NCI-H460 (cell line): Measurements from ENCODE around the gene LY6G6F. TPM values are rescaled to one million over a fixed set of nuclear protein-coding genes. Genes with fewer than 3 reads are reported as not detected.
A peak's percentile ranks its signal among the peaks of the same experiment; 100 is the strongest.

Experiments
- DNase-seq: peaks from one replicate; pipeline ENCODE4 v3.0.0-alpha.2; 2016; ENCODE audit warnings: low read depth; ENCODE audit errors: extremely low read depth
- total RNA-seq: library from RNA; depleted of rRNA; stranded (reverse); fragments of >200 nt; shearing (Covaris generic); gene quantifications from 2 replicates; pipeline ENCODE4 v1.2.3, GENCODE V29; 2014

LY6G6F gene
- total RNA-seq, 1 experiment from 2014 or later, result not detected

DNA sequence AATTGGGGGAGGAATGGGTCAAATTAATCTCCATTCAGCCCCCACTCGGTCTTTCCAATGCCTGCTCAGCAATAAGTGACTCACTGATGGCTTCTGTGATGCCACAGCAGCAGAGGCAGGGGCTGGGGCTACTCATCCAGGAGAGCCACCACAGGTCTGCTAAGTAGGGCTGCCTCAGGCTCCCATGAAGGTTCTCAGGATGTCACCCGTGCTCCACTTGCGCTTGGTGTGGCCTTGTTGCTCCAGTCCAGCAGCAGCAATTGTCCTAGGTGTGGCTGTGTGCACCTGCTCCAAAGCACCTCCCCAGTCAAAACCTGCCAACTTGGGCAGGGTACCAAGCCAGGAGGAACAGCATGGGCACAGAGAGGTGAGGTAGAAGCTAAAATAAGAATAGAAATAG, 15.5 kb downstream of the LY6G6F start:
- DNase-seq, result no peak

DNA sequence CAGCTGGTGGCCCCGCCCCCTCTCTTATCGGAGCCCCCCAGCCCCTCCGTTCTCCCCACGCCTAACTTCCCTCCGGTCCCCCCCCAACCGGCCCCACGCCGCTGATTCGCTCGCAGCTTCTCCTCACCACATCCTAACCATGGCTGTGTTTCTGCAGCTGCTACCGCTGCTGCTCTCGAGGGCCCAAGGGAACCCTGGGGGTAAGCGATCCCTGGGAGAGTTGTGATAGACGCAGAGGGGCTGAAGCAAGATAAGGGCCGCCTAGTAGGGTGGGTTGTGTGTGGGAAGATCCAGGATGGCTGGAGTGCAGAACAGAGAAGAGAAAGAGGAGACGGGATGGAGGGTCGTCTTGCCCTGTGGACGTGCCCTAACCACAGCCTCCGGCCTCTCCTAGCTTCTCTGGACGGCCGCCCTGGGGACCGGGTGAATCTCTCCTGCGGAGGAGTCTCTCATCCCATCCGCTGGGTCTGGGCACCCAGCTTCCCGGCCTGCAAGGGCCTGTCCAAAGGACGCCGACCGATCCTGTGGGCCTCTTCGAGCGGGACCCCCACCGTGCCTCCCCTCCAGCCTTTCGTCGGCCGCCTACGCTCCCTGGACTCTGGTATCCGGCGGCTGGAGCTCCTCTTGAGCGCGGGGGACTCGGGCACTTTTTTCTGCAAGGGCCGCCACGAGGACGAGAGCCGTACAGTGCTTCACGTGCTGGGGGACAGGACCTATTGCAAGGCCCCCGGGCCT, 16.7 kb downstream of the LY6G6F start, which contains the start of gene MPIG6B:
Gene MPIG6B, plus strand, starts transcription at position 129 of the 735 bp plus-strand sequence. Its CDS starts 11 bp downstream, at position 140.
- no peak for DNase-seq

DNA sequence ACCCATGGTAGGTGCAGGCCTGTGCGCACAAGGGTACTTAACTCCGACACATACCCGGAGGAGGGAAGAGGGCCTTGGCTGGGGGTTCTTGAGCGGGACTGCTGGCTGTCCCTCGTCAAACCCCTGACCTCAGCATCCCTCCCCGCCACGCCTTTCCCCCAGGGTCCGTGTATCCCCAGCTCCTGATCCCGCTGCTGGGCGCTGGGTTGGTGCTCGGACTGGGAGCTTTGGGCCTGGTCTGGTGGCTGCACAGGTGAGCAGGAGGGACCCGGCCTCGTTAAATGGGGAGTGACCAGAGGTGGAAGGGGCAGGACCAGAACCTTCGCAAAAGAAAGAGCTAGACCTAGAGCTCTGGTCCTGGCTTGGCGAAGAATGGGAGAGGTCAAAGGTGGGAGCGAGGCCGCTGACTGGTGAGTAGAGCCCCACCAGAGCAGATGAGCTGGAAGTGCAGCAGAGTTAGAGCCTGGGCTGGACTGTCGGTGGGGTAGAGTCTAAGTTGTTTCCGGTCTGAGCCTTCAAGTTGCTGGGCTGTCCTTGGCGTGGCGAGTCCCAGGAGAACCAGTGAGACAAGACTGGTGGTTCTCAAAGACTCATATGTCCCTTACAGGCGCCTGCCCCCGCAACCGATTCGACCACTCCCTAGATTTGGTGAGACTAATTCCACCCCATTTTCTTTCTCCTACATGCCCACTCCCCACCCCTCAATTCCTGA, 17.5 kb downstream of the LY6G6F start:
- no peak for DNase-seq

DNA sequence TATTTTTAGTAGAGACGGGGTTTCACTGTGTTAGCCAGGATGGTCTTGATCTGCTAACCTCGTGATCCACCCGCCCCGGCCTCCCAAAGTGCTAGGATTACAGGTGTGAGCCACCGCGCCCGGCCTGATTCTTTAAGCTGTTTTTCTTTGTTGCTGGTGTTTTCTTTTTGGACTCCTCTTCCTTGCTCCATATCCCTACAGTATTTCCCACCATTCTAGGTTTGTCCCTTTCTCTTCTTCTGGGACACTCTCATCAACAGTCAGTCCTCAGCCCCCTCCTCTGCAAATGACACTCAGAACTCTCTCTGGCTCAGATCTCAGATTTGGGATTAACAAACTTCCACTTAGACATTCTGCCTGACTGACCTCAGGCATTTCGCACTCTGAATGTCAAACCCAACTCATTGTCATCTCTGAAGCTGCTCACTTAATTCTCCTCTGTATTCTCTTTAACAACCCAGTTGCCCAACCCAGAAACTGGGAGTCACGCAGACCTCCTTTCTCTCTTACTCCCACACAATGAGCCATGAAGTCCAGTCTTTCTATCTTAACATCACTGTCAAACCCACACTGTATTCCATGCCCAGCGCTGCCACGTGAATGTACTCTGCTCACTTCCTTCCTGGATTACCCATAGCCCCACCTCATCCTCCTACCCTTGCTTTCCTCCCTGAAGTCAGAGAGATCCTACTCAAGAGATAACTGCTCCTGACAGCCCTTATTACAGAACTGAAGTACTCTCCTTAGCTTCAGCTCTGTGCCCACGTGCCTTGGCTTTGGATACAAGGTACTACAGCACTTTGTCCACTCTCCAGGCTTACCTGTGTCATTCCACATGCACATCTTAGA, 19.1 kb downstream of the LY6G6F start:
- no peak for DNase-seq

DNA sequence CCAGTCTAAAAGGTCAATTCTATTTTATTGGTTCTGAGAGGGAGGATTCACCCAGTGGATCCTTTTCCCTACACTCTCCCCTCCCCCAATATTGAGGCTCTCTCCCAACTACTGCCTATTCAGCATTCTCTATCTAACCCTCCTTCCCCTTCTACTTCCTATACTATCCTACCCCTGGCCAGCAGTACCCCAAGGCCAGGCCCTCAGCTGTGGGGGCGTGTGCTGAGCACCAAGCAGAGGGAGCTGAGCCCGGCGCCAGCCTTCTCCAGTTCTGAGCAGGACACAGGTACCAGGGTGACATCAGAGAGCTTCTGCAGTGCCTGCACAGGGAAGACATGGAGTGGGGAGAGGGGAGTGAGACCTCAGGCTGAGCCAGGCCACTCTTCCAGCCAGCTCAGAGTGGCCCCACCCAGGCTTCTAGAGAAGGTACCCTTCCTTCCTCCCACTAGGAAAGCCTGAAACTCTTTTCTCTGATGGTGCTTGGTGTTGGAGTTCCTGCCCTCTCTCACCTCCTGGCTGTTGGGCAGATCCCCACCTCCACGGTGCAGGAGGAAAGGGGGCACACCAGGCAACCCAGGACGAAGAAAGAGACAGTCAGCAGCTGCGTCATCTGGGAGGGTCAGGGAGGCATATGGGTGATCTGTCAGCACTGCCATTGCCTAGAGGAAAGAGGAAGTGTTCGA, 20.5 kb downstream of the LY6G6F start:
- DNase-seq, result no peak

DNA sequence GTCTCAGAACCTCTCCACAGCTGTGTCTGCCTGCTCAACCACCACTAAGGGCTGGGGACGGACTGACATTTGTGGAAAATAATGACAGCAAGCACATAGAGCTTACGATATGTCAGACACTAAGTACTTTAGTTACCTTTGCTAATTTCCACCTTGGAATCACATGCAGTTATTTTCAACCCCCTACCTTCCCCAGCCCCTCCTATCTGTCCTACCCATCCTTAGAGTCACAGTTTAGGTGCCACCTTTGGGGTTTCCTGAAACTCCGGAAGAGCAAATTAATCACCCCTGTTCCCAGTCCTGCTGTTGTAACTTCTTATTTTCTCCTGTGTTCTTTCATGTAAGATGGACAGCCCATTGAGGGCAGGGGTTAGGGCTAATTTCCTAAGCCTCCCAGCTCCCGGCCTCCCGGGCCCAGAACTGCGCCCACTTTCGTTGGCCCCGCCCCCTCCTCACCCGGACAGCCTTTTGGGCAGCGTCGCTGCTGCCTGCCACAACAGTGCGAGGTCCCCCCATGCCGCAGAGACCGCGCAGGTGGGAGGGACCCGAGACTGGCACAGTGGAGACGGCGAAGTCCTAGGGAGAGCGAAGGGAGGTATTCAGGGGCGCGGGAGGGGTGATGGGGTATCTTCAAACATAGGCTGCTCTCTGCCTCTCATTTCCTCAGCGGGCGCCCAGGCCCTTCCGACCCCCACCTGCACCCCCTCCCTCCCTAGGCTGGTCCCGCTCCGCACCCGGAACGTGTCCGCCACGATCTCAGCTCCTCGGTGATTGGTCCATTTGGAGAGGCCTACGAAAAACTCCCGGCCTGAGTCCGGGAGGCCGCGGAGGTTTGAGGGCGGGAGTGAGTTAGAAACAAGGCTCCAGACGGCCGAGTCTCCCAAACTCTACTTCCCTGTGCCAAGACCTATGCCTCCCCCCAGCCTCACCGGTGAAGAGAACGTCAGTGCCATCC, 21.3 kb downstream of the LY6G6F start:
- DNase-seq, result no peak

DNA sequence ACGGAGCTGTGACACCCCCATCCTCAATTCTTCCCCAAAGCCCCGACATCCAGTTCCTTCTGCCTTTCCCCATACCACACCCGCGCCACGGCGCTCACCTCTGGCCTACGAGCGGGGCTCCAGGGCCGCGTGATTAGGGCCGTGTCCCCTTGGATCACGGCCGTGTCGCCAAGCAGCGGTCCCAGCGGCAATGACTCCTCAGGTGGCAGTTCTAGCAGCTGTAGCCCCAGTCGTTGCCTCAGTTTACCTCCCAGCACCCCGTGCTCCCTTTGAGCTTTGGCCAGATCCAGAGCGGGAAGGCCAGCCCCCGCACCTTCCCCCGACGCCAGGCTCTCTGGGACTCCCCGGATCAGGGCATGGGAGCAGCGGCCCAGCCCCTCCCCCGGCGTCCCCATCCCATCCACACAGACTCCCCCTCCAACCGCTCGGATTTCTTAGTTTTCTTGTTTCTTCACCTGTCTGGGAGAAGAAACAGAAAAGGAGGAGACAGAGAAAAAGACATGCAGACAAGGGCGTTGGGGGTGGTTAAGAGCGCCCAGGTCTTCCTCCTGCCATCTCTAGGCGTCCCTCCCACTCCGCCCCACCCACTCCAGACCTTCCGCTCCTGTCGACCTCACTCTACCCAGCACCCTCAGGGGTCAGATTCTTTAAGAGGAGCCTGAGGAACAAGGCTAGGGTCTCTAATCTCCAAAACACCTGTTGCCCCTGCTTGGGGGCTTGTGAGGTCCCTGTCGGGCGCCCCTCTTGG, 22.3 kb downstream of the LY6G6F start, which contains the start of gene DDAH2:
Gene DDAH2, minus strand, starts transcription at position 533 of the 748 bp plus-strand sequence. Its CDS starts 138 bp downstream, at position 395.
- no peak for DNase-seq

DNA sequence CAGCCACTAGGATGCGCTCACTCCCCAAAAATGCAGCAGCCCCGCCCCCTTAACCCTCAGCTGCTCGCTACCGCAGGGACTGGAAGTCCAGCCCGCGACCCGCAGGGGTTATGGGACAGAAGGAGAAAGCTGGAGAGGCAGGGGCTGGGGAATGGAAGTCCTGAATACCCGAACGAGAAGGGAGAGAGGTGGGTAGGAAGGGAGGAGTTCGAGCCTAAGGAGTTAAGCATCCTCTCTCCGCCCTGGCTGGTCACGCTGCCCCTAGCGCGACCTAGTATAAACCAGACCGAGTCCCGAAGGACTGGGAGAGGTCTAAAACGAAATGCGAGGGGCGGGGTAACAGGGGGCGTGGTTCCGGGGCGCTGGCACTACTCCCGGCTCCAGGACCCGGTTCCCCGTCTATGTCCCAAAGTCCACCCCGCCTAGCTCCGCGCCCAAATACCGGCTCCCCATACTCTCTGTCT, 22.9 kb downstream of the LY6G6F start:
- peak; percentile 76 for DNase-seq

DNA sequence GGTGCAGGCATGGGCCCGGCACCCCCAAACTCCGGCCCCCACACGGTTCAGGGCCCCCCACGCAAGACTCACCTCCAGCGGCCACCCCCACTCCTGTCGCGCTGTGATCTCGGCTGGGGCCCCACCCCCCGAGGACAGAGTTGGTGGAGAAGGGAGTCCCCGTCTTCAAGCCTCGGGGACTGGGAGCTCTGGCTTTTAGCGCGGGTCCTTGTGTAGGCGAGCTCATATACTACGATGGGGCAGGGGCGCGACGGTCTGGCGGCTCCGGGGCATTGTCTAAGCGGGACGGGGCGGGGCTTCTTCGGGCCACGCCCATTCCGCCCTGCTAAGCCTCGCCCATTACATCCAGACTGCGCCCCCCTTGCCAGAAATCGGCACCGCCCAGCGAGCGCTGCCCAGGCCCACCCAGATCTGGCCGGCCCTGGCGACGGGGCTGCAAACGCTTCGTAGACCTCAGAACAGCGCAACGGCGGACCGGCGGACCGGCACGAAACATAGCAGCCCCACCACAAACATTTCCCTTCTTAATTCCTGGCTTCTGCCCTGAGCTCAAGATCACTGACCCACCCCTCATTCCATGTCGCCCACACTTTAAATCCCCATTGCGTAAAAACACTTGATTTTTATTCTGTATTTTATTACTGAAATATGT, 23.4 kb downstream of the LY6G6F start:
- DNase-seq, result no peak

DNA sequence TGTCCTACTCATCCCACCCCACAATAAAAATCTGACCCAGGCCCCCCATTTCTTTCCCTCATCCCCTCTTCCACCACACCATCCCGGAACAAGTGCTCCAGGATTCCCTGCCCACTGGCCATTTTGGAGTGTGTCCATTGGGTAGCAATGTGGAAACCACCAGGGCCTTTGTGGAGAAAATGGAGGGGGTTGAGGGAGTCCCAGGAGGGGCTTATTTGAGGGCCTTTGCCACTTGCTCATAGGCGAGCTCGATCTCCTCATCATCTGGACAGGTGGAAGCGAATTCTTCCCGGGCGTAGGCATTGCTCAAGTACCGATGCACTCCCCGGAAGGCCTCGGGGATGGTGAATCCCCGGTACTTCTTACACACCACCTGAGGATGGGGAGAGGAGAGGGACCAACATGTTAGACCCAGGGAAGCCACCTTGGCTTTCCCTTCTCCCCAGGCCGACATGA, 24.0 kb downstream of the LY6G6F start:
- DNase-seq, result no peak

DNA sequence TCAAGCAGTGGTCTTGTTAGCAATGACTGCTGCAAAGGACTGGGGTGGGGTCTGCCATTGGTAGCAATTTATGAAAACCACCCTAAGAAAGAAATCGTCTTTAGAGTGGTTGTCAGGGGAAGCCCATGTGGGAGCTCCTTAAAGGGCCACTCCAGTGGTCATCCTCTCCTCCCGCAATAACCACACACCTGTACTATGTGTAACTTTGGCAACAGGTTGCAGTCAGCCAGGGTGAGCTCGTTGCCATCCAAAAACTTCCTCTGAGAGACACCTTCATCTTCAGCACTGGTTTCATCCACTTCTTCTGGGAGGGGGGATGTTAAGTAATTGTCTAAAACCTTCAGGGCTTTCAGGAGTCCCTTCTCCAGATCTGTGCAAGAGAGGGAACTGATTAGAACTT, 25.4 kb downstream of the LY6G6F start:
- DNase-seq, result no peak

DNA sequence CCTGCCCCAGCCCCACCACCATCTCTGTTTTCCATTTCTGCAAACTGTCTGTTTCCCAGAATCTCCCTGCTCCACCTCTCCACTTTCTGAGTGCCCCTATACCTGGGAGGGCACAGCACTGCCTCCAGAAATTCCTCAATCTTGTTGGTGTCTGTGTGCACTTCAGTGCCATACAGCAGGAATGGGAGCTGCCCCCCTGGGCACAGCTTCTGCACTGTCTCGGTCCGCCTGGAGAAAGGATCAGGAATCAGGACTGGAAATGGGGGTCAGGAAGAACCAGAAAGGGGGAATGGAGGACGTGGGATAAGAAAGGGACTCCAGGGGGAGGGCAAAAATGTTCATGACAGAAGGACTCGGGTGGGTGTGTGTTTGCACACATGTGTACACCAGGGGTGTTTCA, 27.1 kb downstream of the LY6G6F start:
- no peak for DNase-seq

DNA sequence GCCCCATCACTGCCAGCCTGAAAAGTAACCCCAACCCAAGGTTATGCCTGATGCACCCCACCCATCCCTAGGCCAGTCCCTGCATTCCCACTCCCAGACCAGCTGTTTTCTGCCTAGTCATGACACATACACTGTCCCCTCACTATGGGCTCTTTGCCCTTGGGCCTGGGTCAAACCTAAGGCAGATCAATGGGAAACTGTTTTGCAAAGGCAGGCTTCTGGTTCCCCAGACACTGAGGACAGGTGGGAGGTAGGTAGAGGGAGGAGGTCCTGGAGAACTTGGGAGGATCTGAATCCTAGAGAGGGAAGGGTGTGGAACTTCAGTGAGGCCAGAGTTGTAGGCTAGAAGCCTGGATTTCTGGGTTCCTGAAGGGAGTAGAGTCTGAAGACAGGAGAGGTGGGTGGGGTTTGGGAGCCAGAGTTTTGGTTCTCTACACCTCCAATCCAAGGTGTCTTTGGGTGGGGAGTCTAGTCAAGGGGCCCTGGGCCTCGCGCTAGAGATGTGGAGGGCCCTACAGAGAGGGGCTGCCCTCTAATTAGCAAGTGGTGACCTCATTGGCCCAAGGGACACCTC, 27.7 kb downstream of the LY6G6F start:
- no peak for DNase-seq

DNA sequence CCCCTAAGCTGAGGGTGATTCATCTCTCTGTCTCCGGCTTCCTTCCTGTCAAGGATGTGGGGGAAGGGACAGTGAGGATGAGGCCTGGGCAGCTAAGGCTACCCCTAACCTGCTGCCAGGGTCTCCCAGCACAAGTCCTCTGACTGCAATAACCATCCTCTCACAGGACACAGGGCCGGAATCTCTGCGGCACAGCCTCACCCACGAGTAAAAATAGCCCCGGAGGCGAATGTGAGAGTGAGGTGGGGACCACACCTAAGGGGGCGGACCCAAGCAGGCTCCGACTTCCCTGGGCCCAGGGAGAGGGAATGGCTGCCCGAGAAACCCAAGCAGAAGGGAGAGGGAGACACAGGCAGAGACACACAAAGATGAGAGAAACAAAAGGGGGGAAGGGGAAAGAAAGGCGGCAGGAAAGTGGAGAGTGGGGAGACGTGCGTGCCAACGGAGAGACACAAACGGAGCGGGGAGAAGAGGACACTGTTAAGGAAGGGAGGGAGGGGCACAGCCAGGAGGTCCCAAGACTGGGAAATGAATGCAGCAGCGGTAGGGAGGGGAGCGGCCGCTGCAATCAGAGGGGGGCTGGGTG, 28.2 kb downstream of the LY6G6F start:
- no peak for DNase-seq

DNA sequence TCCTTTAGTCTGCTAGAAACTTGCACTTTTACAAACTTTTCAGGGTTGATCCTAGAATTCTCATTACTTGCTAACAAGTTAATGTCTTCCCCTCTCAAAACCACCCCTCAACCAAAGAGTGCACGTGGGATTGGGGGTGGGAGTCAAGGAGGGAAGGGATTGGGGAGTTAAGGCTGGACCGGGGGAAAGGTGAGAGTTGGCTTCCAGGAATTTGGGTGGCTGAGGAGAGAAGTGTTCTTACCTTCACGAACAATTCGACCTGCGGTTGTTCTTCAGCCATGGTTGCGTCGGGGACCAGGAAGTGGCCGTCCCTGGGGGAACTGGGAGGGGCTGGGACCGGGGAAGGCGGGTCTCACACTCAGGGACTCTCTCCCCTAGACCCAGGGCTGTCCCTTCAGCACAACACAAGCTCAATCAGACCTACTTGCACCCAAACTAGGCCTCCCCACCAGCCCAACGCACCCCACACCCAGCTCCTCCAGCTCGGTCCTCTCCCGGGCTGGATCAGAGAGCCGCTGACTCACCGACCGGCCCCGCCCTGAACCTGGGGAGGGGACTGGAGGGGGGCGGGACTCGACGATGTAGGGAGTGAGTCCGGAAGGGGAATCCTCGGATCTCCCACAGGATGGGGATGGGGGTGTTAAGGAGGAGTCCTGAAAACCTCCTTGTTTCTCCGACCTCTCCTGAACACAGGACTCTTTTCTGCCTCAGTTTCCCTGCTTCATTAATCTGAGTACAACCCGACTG, 29.5 kb downstream of the LY6G6F start, which contains the start of gene CLIC1:
Gene CLIC1, minus strand, starts transcription at position 510 of the 747 bp plus-strand sequence. Its CDS starts 230 bp downstream, at position 280.
- peak; percentile 73 for DNase-seq

DNA sequence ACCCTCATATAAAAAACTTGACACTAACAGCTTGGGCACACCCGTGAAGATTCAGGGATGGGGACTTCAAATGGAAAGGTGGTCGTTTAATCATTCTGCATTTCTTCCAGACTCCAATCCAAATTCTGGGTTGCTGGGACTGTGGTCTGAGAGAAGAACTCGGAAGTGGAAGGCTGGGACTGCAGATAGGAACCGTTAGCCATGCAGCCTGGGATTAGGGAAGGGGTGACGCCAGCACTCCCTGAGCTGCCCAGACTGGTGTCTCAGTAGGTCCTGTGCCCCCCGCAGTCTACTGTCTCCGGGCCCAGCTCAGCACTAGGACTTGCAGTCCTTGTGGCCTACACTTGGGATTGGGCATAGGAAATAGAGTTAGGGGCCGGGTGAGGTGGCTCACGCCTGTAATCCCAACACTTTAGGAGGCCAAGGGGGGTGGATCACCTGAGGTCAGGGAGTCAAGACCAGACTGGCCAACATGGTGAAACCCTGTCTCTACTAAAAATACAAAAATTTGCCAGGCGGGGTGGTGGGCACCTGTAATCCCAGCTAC, 30.2 kb downstream of the LY6G6F start:
- no peak for DNase-seq
